Transverse colon (tissue), 3 donors: ENCODE results near the gene CADPS2.

Experiments
- CTCF ChIP-seq, 5 experiments: fragments of 200-600 bp in 3 of 5; fragments of 450-650 bp in 2 of 5; sonication (generic) in 3 of 5; IDR thresholded peaks; 1 replicate in 2 of 5; 2 replicates in 3 of 5; pipeline ENCODE4 v1.5.1; 2016 to 2017; ENCODE audit warnings: antibody characterized with exemption in 5 of 5, inconsistent platforms in 3 of 5, mild to moderate bottlenecking in 2 of 5, moderate library complexity in 1 of 5
- POLR2A ChIP-seq: fragments of 450-650 bp; IDR thresholded peaks from one replicate; pipeline ENCODE4 v1.6.1; 2016; ENCODE audit warnings: antibody characterized with exemption, mild to moderate bottlenecking, moderate library complexity

- no peak for TF ChIP-seq CTCF (IDR thresholded peaks at IDR 0.05)
- TF ChIP-seq POLR2A = no peak
Measured at GRCh38 chr7:122752583-122752982, 133.7 kb downstream of the CADPS2 start.
